ENCODE data around the gene FZR1. TPM values are rescaled to one million over a fixed set of nuclear protein-coding genes. Genes with fewer than 3 reads are reported as not detected.

The FZR1 gene
- total RNA-seq, 4 donors from 2014 or later = 18.6 to 31.8 (median 25.7) TPM

- WGBS, 2 donors = 92 to 95% methylated on average over 33 to 37 of the region's 55 CpGs
- DNase-seq (ENCODE audit: low spot score in 2 of 2) = no peak
- Histone ChIP-seq H3K27me3 (no peaks in the 10 kb centered on the region), H3K4me1 (no peaks in the 10 kb centered on the region), H3K9me3 (no peaks in the 10 kb centered on the region), H3K36me3 (peaks cover 0 to 77% (median 7%) of the 10 kb centered on the region in 3 donors), H3K27ac (no peak overlapping the region), H3K4me3 (no peak overlapping the region)
- no peak for TF ChIP-seq CTCF (IDR thresholded peaks at IDR 0.05)
Observed at GRCh38 chr19:3491396-3492119, 14.6 kb upstream of the FZR1 start.

DNA sequence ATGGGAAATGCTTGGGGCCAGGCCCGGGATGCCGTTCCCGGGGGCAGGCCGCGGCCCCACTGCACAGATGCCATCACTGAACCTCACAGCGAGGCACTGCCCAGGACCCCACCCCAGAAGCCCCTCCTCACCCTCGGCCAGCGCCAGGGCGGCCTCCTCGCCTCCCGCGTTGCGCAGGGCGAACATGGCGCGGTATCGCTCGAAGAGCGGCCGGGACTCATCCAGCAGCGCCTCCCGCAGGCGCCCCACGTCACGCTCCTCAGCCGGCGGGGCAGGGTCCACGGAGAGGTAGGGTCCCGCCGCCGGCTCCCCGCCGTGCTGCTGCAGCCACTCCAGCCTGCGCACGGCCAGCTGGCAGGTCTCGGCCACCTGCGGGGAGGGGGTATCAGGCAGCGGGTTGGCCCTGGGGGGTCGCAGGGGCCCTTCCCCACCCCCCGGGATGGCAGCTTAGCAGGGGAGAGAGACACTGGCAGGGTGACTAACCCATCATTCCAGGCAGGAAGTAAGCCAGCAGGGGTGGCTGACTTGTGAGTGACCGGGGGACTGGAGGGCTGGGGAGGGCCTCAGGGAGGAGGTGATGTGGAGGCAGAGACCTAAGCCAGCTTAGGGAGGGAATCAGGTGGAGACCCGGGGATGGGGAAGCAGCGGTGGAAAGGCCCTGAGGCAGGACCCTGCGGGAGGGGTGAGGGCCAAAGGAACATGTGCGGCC lies 13.8 kb upstream of the FZR1 start:
- no peak overlapping the region for H3K27ac ChIP-seq
- TF ChIP-seq CTCF (IDR thresholded peaks at IDR 0.05) (no peak), POLR2A (IDR thresholded peaks at IDR 0.05) (no peak), EP300 (IDR thresholded peaks at IDR 0.05) (no peak)
- H3K4me3 ChIP-seq = no peak overlapping the region
- no peaks in the 10 kb centered on the region for H3K9me3 ChIP-seq
- H3K27me3 ChIP-seq = no peaks in the 10 kb centered on the region
- H3K36me3 ChIP-seq = peaks cover 0 to 85% (median 7%) of the 10 kb centered on the region in 3 donors
- DNase-seq (ENCODE audit: low spot score in 2 of 2) = no peak
- H3K4me1 ChIP-seq = no peaks in the 10 kb centered on the region
- 94 to 95% methylated on average over 30 to 33 of the region's 45 CpGs for WGBS, 2 donors

- 91 to 95% methylated on average over 16 of the region's 16 CpGs for WGBS, 2 donors
- peaks cover 0 to 91% (median 7%) of the 10 kb centered on the region in 3 donors for H3K36me3 ChIP-seq
Observed at GRCh38 chr19:3492919-3493318, 13.2 kb upstream of the FZR1 start.

GRCh38 chr19:3493651-3494050 lies 12.5 kb upstream of the FZR1 start:
- WGBS, 2 donors = 87 to 88% methylated on average over 11 of the region's 14 CpGs
- Histone ChIP-seq H3K36me3 (peaks cover 0 to 91% (median 7%) of the 10 kb centered on the region in 3 donors), H3K27ac (no peak overlapping the region), H3K4me3 (no peak overlapping the region), H3K27me3 (no peaks in the 10 kb centered on the region), H3K9me3 (no peaks in the 10 kb centered on the region), H3K4me1 (peaks cover 0 to 2% (median 0%) of the 10 kb centered on the region in 4 donors)
- DNase-seq (ENCODE audit: low spot score in 2 of 2) = no peak
- no peak for TF ChIP-seq EP300 (IDR thresholded peaks at IDR 0.05)
- TF ChIP-seq POLR2A (IDR thresholded peaks at IDR 0.05) = no peak
- no peak for TF ChIP-seq CTCF (IDR thresholded peaks at IDR 0.05)

More at GRCh38 chr19:3492919-3493318, 13.2 kb upstream of the FZR1 start:
- DNase-seq (ENCODE audit: low spot score in 2 of 2) = no peak
- no peaks in the 10 kb centered on the region for H3K9me3 ChIP-seq
- H3K27me3 ChIP-seq = no peaks in the 10 kb centered on the region
- no peak overlapping the region for H3K27ac ChIP-seq
- TF ChIP-seq POLR2A (IDR thresholded peaks at IDR 0.05) = no peak
- TF ChIP-seq CTCF (IDR thresholded peaks at IDR 0.05) = no peak
- TF ChIP-seq EP300 (IDR thresholded peaks at IDR 0.05) = no peak
- no peaks in the 10 kb centered on the region for H3K4me1 ChIP-seq
- H3K4me3 ChIP-seq = no peak overlapping the region

GRCh38 chr19:3494051-3494450 lies 12.1 kb upstream of the FZR1 start:
- H3K27ac ChIP-seq = no peak overlapping the region
- 73 to 76% methylated on average over 9 to 15 of the region's 15 CpGs for WGBS, 2 donors

More at GRCh38 chr19:3494051-3494450, 12.1 kb upstream of the FZR1 start:
- H3K36me3 ChIP-seq = peaks cover 0 to 87% (median 7%) of the 10 kb centered on the region in 3 donors
- no peaks in the 10 kb centered on the region for H3K9me3 ChIP-seq
- no peak for DNase-seq (ENCODE audit: low spot score in 2 of 2)
- H3K4me1 ChIP-seq = peaks cover 0 to 6% (median under 1%) of the 10 kb centered on the region in 4 donors
- H3K27me3 ChIP-seq = no peaks in the 10 kb centered on the region
- TF ChIP-seq POLR2A (IDR thresholded peaks at IDR 0.05) = no peak
- no peak for TF ChIP-seq CTCF (IDR thresholded peaks at IDR 0.05)
- TF ChIP-seq EP300 (IDR thresholded peaks at IDR 0.05) = no peak
- H3K4me3 ChIP-seq = no peak overlapping the region
